CD4-positive, alpha-beta memory T cell (primary cell): ENCODE measurements around the gene SPATS2L. TPM values are rescaled to one million over a fixed set of nuclear protein-coding genes. Genes with fewer than 3 reads are reported as not detected.

Experiments
- CTCF ChIA-PET: fragments of 350-600 bp; sonication (Branson Sonifier 250); formaldehyde crosslinking; loops from one replicate; lab custom pipeline; 2021; ENCODE audit warnings: inconsistent platforms; ENCODE audit not compliant: partially characterized antibody; lab: Charles Lee
- POLR2A ChIA-PET: fragments of 350-600 bp; sonication (Branson Sonifier 250); formaldehyde crosslinking; loops from one replicate; lab custom pipeline; 2021; ENCODE audit not compliant: partially characterized antibody; lab: Charles Lee
- DNase-seq, 5 donors: peaks; one replicate each; pipeline versions ENCODE4 v3.0.0 to v3.0.0-alpha.2; 2020 to 2022; ENCODE audit warnings: mixed read lengths in 1 of 5
- H3K27ac ChIP-seq: one replicate; pipeline ENCODE4 v1.7.0; 2013; ENCODE audit warnings: low read depth, low read length
- H3K27me3 ChIP-seq: 2 replicates; pipeline ENCODE4 v1.7.0; 2013; ENCODE audit warnings: mild to moderate bottlenecking, low read length, moderate library complexity; ENCODE audit not compliant: insufficient read depth
- H3K36me3 ChIP-seq: 2 replicates; pipeline ENCODE4 v1.7.0; 2013; ENCODE audit warnings: mild to moderate bottlenecking, low read length, moderate library complexity; ENCODE audit not compliant: insufficient read depth
- H3K4me1 ChIP-seq: 2 replicates; pipeline ENCODE4 v1.7.0; 2013; ENCODE audit warnings: mild to moderate bottlenecking, low read length, moderate library complexity; ENCODE audit not compliant: insufficient read depth
- H3K4me3 ChIP-seq, 2 donors: one replicate each; pipeline ENCODE4 v1.7.0; 2013; ENCODE audit warnings: low read length in 2 of 2, mild to moderate bottlenecking in 1 of 2
- H3K9me3 ChIP-seq, 2 donors: one replicate each; pipeline ENCODE4 v1.7.0; 2013; ENCODE audit warnings: low read length in 2 of 2, control low read depth in 1 of 2; ENCODE audit not compliant: control insufficient read depth in 1 of 2
- H3K27ac Mint-ChIP-seq, 7 donors: one replicate each; pipeline ENCODE4 v1.8.0; 2020 to 2021; ENCODE audit warnings: mixed read lengths in 7 of 7, mild to moderate bottlenecking in 6 of 7, inconsistent platforms in 3 of 7, moderate library complexity in 3 of 7
- H3K27me3 Mint-ChIP-seq, 2 donors: one replicate each; pipeline ENCODE4 v1.8.0; 2020 to 2021; ENCODE audit warnings: mixed read lengths in 2 of 2
- H3K36me3 Mint-ChIP-seq, 2 donors: one replicate each; pipeline ENCODE4 v1.8.0; 2020 to 2021; ENCODE audit warnings: mixed read lengths in 2 of 2, inconsistent platforms in 1 of 2, mild to moderate bottlenecking in 1 of 2
- H3K4me1 Mint-ChIP-seq, 4 donors: one replicate each; pipeline ENCODE4 v1.8.0; 2020 to 2021; ENCODE audit warnings: mixed read lengths in 4 of 4, mild to moderate bottlenecking in 1 of 4
- H3K4me3 Mint-ChIP-seq, 8 donors: one replicate each; pipeline ENCODE4 v1.8.0; 2020 to 2021; ENCODE audit warnings: mixed read lengths in 8 of 8, mild to moderate bottlenecking in 7 of 8, moderate library complexity in 6 of 8, inconsistent platforms in 3 of 8
- H3K9me3 Mint-ChIP-seq, 8 donors: one replicate each; pipeline ENCODE4 v1.8.0; 2020 to 2021; ENCODE audit warnings: mixed read lengths in 8 of 8, mild to moderate bottlenecking in 5 of 8, inconsistent platforms in 3 of 8, moderate library complexity in 1 of 8
- intact Hi-C: fragments of 100-400 bp; cut with micrococcal nuclease; formaldehyde crosslinking; loops from one replicate; pipeline ENCODE4 v1.15.1; 2023
- polyA plus RNA-seq, 2 donors: library from polyadenylated mRNA; unstranded; fragments of 300-500 nt; fragmentation: Illumina TruSeq; gene quantifications; one replicate each; pipeline ENCODE4 v1.2.3, GENCODE V29; 2021
- total RNA-seq, 2 experiments: library from RNA; stranded (reverse); gene quantifications; one replicate each; pipeline ENCODE4 v1.2.3, GENCODE V29; 2021

Gene SPATS2L
- total and polyA plus RNA-seq, 4 experiments from 2014 or later = 5.2 to 6.6 (median 6.0) TPM

DNA sequence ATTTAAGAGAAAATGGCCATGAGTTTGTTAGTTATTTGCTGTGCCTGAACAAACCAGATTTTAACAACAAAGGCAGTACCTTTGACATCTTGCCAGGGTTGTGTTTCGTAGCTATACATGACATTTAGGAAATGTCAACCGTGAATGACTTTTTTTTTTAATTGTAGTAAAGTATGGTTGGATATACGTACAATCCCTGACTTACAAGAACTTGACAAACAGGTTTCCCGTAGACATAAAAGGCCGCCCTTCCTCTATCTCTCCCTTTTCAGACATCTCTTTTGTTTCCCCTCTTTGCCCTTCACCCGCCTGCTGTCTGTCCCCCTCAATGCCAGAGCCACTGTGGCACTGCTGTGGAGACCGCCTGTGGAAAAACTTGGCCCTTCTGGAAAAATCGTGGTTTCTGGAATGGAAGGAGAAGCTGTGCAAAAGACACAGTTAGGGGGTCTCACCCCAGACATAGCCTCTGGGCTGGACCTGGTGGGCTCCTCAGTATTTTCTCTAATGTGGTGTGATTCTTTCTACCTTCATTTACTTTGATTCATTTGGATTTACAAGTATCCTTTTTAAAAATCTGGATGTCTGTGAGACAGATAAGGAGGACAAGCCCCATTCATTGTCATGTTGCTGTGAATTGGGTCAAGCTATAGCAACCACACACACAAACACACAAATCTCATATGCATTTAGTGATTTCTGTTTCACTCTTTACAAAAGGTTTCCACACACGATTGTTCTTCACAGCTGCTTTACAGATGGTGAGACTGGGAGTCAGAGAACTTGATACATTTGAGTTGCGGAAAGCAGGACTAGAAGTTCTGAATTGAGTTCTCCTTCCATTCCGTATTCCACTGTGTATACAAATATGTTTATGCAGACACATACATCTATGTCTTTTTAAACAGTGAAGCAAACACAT, 48.6 kb downstream of the SPATS2L start:
- no peaks in the 10 kb centered on the region for H3K9me3 Mint-ChIP-seq
- H3K27me3 ChIP-seq = no peaks in the 10 kb centered on the region
- no peaks in the 10 kb centered on the region for H3K36me3 ChIP-seq
- H3K9me3 ChIP-seq = no peaks in the 10 kb centered on the region
- DNase-seq = no peak
- ChIA-PET POLR2A (no interaction called here), CTCF (interaction anchor here (0.7 kb wide), 1 partner anchor 43 kb away, joined by 3 read pairs; no protein-coding TSS in a partner anchor)
- H3K27ac ChIP-seq = no peak overlapping the region
- intact Hi-C loops = no loop called here
- no peaks in the 10 kb centered on the region for H3K36me3 Mint-ChIP-seq
- no peak overlapping the region for H3K4me3 ChIP-seq
- H3K4me1 Mint-ChIP-seq = no peaks in the 10 kb centered on the region
- no peaks in the 10 kb centered on the region for H3K4me1 ChIP-seq
- no peak overlapping the region for H3K4me3 Mint-ChIP-seq
- no peak overlapping the region for H3K27ac Mint-ChIP-seq
- no peaks in the 10 kb centered on the region for H3K27me3 Mint-ChIP-seq

DNA sequence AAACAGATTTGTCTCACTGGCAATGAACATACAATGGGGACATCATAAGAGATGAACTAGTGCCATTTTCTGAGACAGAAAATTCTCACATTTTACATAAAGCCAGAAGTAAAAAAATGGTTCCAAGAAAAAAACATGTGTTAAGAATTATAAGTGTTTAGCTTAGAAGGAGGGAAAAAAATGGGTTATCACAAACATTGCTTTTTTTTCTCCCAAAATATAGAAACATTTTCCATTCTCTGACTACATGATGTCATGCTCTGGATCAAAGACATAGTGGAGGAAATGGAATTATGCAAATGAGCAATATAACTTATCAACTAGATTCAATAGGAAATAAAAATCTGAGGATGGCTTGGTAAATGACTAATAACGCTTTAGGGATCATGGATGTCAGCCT, 49.8 kb downstream of the SPATS2L start:
- no peaks in the 10 kb centered on the region for H3K9me3 ChIP-seq
- no peak overlapping the region for H3K4me3 ChIP-seq
- H3K4me1 ChIP-seq = no peaks in the 10 kb centered on the region
- Mint-ChIP-seq H3K27ac (no peak overlapping the region), H3K4me3 (no peak overlapping the region), H3K36me3 (no peaks in the 10 kb centered on the region), H3K27me3 (no peaks in the 10 kb centered on the region), H3K9me3 (no peaks in the 10 kb centered on the region), H3K4me1 (no peaks in the 10 kb centered on the region)
- DNase-seq = no peak
- H3K27ac ChIP-seq = no peak overlapping the region
- ChIA-PET CTCF (no interaction called here), POLR2A (no interaction called here)
- no peaks in the 10 kb centered on the region for H3K36me3 ChIP-seq
- intact Hi-C loops = no loop called here
- no peaks in the 10 kb centered on the region for H3K27me3 ChIP-seq

DNA sequence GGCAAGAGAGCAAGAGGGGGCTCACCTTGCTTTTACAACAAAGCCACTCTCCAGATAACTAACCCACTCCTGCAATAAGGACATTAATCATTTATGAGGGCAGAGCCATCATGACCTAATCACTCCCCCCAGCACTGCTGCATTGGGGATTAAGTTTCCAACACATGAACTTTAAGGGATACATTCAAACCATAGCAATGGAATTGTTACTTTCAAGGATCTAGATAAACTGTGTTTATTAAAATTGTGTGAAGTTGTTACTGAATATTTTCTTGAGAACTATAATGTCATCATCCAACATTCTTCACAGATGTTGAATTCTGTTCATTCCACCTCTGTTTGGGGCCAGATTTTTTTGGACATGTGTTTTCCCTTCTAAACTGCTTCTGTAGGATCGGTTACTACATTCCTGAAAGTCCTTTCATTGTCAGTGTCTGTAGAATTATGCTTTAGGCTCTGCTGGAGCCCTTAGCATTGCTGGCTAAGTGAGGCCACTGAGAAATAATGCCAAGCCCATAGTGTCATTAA, 50.4 kb downstream of the SPATS2L start:
- H3K4me3 Mint-ChIP-seq = no peak overlapping the region
- intact Hi-C loops = no loop called here
- ChIA-PET CTCF (no interaction called here), POLR2A (no interaction called here)
- no peaks in the 10 kb centered on the region for H3K27me3 Mint-ChIP-seq
- no peak overlapping the region for H3K27ac ChIP-seq
- H3K36me3 ChIP-seq = no peaks in the 10 kb centered on the region
- no peaks in the 10 kb centered on the region for H3K36me3 Mint-ChIP-seq
- DNase-seq = no peak
- H3K4me1 ChIP-seq = no peaks in the 10 kb centered on the region
- H3K4me1 Mint-ChIP-seq = no peaks in the 10 kb centered on the region
- H3K27ac Mint-ChIP-seq = no peak overlapping the region
- H3K9me3 Mint-ChIP-seq = no peaks in the 10 kb centered on the region
- H3K9me3 ChIP-seq = no peaks in the 10 kb centered on the region
- H3K4me3 ChIP-seq = no peak overlapping the region
- H3K27me3 ChIP-seq = no peaks in the 10 kb centered on the region

DNA sequence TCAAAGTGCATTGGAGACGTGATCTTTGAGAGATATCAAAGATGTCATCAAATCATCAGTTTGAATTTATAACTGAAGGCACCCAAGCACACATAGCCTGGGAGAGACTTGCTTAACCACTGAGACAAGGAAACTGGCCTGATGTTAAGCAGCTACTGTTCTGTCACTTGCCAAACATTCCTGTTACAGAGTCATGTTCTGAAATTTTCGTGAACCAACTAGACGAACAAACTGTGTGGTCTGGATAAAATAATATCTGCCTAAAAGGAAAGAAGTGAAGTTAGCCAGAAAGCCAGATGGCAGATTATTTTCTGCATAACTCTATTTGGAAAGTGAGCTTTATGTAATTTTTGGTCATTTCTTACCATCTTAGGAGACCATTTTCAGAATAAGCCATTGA, 51.4 kb downstream of the SPATS2L start:
- Histone ChIP-seq H3K27me3 (no peaks in the 10 kb centered on the region), H3K36me3 (no peaks in the 10 kb centered on the region), H3K4me3 (no peak overlapping the region), H3K4me1 (no peaks in the 10 kb centered on the region), H3K9me3 (no peaks in the 10 kb centered on the region), H3K27ac (no peak overlapping the region)
- intact Hi-C loops = no loop called here
- Mint-ChIP-seq H3K4me3 (no peak overlapping the region), H3K9me3 (no peaks in the 10 kb centered on the region), H3K36me3 (no peaks in the 10 kb centered on the region), H3K27me3 (no peaks in the 10 kb centered on the region), H3K4me1 (no peaks in the 10 kb centered on the region), H3K27ac (no peak overlapping the region)
- ChIA-PET POLR2A (no interaction called here), CTCF (no interaction called here)
- DNase-seq = no peak

DNA sequence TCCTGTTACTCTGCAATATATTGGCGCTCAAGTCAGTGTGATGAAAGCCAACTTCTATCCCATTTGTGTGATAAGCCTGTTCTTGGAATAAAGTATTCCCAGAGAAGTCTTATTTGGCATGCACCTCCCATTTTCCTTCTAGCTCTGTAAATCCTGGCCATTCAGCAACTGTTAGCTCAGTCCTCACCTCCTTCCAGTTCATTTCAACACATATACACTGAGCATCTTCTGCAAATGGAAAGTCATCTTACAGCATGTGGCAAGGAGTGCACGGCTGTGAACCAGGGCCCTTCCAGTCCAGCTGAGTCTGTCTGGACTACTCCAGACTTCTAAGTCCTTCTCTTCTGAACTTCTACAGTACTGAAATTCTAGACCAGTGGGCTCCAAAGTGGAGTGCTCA, 53.1 kb downstream of the SPATS2L start:
- Histone ChIP-seq H3K27ac (no peak overlapping the region), H3K36me3 (no peaks in the 10 kb centered on the region), H3K27me3 (no peaks in the 10 kb centered on the region), H3K9me3 (no peaks in the 10 kb centered on the region), H3K4me3 (no peak overlapping the region), H3K4me1 (no peaks in the 10 kb centered on the region)
- ChIA-PET POLR2A (interaction anchor here (1.4 kb wide), 1 partner anchor 14 kb away, joined by 4 read pairs; no protein-coding TSS in a partner anchor), CTCF (interaction anchor here (1.1 kb wide), 1 partner anchor 29 kb away, joined by 3 read pairs; no protein-coding TSS in a partner anchor)
- intact Hi-C loops = no loop called here
- no peaks in the 10 kb centered on the region for H3K27me3 Mint-ChIP-seq
- peak overlapping the region in 1 of 7 donors; percentile 49 for H3K27ac Mint-ChIP-seq
- no peak overlapping the region for H3K4me3 Mint-ChIP-seq
- no peaks in the 10 kb centered on the region for H3K36me3 Mint-ChIP-seq
- no peak for DNase-seq
- no peaks in the 10 kb centered on the region for H3K9me3 Mint-ChIP-seq
- H3K4me1 Mint-ChIP-seq = no peaks in the 10 kb centered on the region

DNA sequence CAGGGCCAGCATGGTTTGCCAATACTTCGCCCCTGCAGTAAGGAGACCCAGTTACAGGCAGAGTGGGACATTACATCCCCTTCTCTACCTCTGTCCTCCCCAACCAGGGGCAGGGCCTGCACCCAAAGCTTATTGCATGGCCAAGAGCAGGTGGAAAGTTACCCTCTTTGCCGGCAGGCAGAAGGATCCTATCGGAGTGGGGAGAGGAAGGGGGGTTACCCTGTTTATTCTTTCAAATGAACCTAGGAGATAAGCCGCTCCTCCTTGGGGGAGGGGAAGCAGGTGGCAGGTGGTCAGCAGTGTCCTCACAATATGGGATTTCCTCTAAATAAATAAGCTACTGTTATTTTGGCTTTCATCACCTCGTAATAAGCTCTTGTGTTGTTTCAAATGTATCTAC, 53.9 kb downstream of the SPATS2L start:
- Mint-ChIP-seq H3K9me3 (no peaks in the 10 kb centered on the region), H3K27me3 (no peaks in the 10 kb centered on the region), H3K36me3 (no peaks in the 10 kb centered on the region), H3K4me3 (no peak overlapping the region), H3K4me1 (no peaks in the 10 kb centered on the region), H3K27ac (no peak overlapping the region)
- Histone ChIP-seq H3K9me3 (no peaks in the 10 kb centered on the region), H3K4me3 (no peak overlapping the region), H3K27me3 (no peaks in the 10 kb centered on the region), H3K36me3 (no peaks in the 10 kb centered on the region), H3K27ac (no peak overlapping the region), H3K4me1 (no peaks in the 10 kb centered on the region)
- CTCF ChIA-PET = interaction anchor here (1.1 kb wide), 1 partner anchor 30 kb away, joined by 3 read pairs; no protein-coding TSS in a partner anchor
- DNase-seq = no peak
- intact Hi-C loops = no loop called here
- POLR2A ChIA-PET = interaction anchor here (1.4 kb wide), 1 partner anchor 13 kb away, joined by 4 read pairs; no protein-coding TSS in a partner anchor

DNA sequence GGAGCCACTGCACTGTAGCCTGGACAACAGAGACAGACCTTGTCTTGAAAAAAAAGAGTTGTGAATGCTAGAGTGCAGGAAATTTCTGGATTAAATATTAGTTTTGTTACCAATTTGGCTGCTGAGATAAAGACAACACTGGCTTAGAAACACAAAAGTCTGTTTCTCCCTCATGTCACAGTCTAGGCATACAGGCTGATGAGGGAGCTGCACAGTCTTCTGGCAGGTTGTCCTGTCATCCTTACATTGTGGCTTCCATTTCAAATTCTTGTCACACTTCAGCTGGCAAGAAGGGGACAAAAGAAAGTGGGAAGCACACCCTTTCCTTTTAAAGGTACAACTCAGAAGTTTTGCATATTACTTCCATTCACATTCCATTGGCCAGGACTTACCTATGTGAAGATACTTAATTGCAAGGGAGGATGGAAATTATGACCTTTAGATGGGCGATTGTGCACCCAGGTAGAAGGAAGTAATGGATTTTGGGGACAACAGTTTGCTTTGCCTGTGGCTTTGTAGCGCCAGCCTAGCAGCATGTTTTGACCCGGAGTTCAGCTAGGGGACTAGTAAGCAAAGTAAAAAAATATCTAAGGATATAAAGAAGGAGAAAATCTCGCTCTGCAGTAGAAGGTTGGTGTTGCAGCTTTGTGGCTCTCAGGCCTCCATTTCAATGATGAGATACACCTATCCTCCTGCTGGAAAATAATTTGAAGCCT, 55.9 kb downstream of the SPATS2L start:
- H3K4me1 Mint-ChIP-seq = no peaks in the 10 kb centered on the region
- intact Hi-C loops = no loop called here
- Histone ChIP-seq H3K27ac (no peak overlapping the region), H3K27me3 (no peaks in the 10 kb centered on the region), H3K4me1 (no peaks in the 10 kb centered on the region), H3K4me3 (no peak overlapping the region), H3K9me3 (no peaks in the 10 kb centered on the region), H3K36me3 (no peaks in the 10 kb centered on the region)
- H3K27me3 Mint-ChIP-seq = no peaks in the 10 kb centered on the region
- no peaks in the 10 kb centered on the region for H3K36me3 Mint-ChIP-seq
- no peak overlapping the region for H3K4me3 Mint-ChIP-seq
- no peaks in the 10 kb centered on the region for H3K9me3 Mint-ChIP-seq
- DNase-seq = no peak
- ChIA-PET POLR2A (no interaction called here), CTCF (interaction anchor here (0.9 to 1.3 kb wide), 2 partner anchors 10 to 12 kb away, joined by 3 read pairs; no protein-coding TSS in a partner anchor)
- H3K27ac Mint-ChIP-seq = no peak overlapping the region
